ENCODE results near the gene SNX10.

SNX10 gene

DNA sequence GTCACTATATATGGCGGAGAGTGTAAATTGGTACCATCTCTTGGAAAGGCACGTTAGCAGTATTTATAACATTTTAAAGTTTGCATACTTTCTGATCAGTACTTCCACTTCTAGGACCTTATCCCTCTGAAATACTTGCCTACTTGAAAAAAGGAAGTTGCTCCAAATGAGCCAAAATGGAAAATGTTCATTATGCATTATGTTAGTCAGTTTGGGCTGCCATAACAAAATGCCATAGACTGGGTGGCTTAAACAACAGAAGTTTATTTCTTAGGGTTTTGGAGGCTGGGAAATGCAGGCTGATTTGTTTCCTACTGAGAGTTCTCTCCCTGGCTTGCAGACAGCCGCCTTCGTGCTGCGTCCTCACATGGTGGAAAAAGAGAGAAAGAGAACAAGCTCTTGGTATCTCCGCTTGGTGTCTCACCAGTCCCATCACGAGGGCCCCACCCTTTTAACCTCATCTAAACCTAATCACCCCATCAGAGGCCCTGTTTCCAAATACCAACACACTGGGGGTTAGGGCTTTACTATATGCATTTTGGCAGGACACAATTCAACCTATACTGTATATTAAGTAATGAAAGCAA lies 6.9 kb downstream of the SNX10 start:
- TF ChIP-seq, protein P1, sequence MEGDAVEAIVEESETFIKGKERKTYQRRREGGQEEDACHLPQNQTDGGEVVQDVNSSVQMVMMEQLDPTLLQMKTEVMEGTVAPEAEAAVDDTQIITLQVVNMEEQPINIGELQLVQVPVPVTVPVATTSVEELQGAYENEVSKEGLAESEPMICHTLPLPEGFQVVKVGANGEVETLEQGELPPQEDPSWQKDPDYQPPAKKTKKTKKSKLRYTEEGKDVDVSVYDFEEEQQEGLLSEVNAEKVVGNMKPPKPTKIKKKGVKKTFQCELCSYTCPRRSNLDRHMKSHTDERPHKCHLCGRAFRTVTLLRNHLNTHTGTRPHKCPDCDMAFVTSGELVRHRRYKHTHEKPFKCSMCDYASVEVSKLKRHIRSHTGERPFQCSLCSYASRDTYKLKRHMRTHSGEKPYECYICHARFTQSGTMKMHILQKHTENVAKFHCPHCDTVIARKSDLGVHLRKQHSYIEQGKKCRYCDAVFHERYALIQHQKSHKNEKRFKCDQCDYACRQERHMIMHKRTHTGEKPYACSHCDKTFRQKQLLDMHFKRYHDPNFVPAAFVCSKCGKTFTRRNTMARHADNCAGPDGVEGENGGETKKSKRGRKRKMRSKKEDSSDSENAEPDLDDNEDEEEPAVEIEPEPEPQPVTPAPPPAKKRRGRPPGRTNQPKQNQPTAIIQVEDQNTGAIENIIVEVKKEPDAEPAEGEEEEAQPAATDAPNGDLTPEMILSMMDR (conservative IDR thresholded peaks at IDR 0.05; ENCODE audit: control insufficient read depth, insufficient read depth, low read depth, low read length): no peak
- H3K4me3 ChIP-seq (ENCODE audit: control insufficient read depth, low read depth, low read length): no peak overlapping the region
- no peak for DNase-seq (ENCODE audit: low read depth)

DNA sequence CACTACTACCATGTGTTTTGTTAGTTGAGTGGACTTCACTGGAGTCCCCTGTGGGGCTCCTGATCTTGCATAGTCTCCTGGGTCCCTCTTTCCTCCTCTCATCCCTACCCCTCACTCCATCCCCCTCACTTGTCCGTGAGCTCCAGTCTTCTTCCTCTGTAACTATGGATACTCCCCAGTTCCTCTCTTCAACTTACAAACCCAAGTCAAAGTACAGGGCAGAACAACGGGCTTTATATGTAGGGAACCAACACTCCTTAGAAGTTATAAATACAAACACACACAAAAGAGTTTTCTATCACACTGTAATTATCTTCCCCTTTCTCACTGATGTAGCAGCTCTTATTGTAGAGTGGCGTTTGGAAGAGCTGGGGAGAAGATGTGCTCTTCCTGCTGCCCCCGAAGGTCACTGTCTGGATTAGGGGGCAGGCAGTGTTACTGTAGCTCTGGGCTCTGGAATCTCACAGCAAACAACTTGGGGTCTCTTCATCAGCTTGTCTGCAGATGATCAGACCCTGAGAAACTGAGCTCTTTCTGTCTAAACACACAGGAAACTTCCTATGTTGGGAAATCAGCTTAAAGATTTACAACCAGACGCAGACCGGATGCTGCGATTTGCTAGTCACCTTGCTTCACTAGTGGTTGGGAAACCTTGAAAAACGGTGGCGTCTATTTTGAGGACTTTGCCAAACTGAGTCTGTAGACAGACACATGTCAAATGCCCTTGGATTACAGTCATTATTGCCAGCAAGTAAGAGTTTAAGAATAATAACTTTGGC lies 13.6 kb downstream of the SNX10 start:
- no peak overlapping the region for H3K4me3 ChIP-seq (ENCODE audit: control insufficient read depth, low read depth, low read length)
- TF ChIP-seq, protein P1 (conservative IDR thresholded peaks at IDR 0.05; ENCODE audit: control insufficient read depth, insufficient read depth, low read depth, low read length): no peak
- DNase-seq (ENCODE audit: low read depth): no peak

DNA sequence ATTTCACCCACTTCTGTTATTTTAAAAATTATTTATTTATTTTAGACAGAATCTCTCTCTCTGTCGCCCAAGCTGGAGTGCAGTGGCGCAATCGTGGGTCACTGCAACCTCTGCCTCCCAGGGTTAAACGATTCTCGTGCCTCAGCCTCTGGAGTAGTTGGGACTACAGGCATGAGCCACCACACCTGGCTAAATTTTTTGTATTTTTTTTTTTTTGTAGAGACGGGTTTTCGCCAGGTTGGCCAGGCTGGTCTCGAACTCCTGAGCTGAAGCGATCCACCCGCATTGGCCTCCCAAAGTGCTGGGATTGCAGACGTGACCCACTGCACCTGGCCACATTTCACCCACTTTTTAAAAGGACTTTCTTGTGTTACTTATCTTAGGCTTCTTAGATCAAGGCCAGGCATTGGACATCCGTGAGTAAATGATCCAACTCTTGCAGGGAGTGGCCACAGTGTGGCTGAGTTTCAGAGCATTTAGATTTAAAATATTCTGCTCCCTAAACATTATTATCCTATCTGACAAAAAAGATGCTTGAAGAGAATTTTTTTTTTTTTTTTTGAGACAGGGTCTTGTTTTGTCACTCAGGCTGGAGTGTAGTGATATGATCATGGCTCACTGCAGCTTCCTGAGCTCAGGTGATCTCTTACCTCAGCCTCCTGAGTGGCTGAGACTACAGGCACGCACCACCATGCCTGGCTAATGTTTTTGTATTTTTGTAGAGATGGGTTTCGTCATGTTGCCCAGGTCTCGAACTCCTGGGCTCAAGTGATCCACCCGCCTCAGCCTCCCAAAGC lies 14.4 kb downstream of the SNX10 start:
- TF ChIP-seq, protein P1 (conservative IDR thresholded peaks at IDR 0.05; ENCODE audit: control insufficient read depth, insufficient read depth, low read depth, low read length): no peak
- no peak overlapping the region for H3K4me3 ChIP-seq (ENCODE audit: control insufficient read depth, low read depth, low read length)
- DNase-seq (ENCODE audit: low read depth): no peak

DNA sequence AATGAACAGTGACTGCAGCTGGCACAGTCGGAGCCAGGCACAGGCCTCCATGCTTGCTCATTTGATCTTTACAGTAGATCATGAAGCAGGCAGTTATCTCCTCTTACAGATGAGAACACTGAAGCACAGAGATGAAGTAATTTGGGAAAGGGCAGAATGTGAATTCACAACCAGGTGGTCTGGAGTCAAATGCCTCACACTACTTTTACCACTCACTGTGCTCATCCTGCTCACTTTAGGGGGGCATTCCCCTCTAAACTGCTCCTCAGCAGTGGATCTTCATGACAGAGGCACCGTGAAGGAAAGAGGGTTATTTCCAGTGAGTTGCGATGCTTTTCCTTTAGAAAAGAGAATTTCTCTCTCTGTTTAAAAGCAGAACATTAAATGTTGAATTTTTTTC lies 15.1 kb downstream of the SNX10 start:
- H3K4me3 ChIP-seq (ENCODE audit: control insufficient read depth, low read depth, low read length): no peak overlapping the region
- peak; percentile 13 for DNase-seq (ENCODE audit: low read depth)
- TF ChIP-seq, protein P1 (conservative IDR thresholded peaks at IDR 0.05; ENCODE audit: control insufficient read depth, insufficient read depth, low read depth, low read length): no peak

DNA sequence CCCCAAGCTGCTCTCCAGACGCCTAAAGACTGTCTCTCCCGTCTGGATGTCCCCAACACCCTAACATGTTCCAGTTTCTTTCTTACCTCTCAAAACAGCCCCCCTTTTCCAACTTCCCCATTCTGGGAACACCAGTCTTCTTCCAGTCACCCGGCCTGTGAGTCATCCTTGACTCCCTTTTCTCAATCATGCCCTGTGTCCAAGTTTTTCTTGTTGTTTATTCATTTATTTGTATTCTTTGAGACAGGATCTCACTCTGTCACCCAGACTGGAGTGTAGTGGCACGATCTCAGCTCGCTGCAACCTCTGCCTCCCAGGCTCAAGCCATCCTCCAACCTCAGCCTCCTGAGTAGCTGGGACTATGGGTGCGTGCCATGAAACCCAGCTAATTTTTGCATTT lies 15.6 kb downstream of the SNX10 start:
- TF ChIP-seq, protein P1 (conservative IDR thresholded peaks at IDR 0.05; ENCODE audit: control insufficient read depth, insufficient read depth, low read depth, low read length): no peak
- DNase-seq (ENCODE audit: low read depth): peak; percentile 81
- no peak overlapping the region for H3K4me3 ChIP-seq (ENCODE audit: control insufficient read depth, low read depth, low read length)

DNA sequence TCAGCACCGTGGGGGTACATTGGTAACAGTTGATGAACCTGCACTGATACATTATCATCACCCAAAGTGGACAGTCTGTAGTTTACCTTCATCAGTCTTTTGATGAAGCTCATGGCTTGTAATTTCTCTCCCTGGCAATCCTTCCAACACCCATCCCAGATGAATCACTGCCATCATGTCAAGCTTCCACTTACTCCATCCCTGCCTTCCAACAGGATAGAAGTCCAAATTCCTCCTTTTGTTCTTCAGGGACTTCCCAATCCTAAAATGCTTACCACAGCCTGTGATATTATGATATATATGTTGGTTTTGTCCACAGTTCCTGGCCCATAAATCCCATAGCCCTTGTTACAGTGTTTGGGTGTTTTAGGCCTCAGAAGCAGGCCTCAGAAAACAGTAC lies 16.1 kb downstream of the SNX10 start:
- TF ChIP-seq, protein P1 (conservative IDR thresholded peaks at IDR 0.05; ENCODE audit: control insufficient read depth, insufficient read depth, low read depth, low read length): no peak
- no peak overlapping the region for H3K4me3 ChIP-seq (ENCODE audit: control insufficient read depth, low read depth, low read length)
- DNase-seq (ENCODE audit: low read depth): peak; percentile 30
